ENCODE measurements around the gene ZBTB20.

DNA sequence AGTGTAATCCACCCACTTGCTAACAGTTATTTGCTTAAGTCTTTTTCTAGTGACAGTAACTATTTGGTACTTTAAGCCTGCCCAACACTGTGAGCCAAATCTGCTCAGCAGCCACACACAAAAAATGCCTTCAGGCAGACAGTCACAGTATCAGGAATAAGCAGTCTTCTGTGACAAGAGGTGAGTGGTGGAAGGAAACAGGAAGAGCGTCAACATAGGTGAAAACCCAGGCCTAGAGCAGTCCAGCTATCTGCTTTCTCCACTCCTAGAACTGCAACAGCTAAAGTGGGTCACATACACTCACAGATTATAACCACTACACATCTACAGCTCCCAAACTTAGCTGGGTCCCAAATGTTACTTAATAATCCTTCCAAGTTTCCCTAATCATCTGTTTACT, 213.7 kb downstream of the ZBTB20 start:
- TF ChIP-seq, protein P1, sequence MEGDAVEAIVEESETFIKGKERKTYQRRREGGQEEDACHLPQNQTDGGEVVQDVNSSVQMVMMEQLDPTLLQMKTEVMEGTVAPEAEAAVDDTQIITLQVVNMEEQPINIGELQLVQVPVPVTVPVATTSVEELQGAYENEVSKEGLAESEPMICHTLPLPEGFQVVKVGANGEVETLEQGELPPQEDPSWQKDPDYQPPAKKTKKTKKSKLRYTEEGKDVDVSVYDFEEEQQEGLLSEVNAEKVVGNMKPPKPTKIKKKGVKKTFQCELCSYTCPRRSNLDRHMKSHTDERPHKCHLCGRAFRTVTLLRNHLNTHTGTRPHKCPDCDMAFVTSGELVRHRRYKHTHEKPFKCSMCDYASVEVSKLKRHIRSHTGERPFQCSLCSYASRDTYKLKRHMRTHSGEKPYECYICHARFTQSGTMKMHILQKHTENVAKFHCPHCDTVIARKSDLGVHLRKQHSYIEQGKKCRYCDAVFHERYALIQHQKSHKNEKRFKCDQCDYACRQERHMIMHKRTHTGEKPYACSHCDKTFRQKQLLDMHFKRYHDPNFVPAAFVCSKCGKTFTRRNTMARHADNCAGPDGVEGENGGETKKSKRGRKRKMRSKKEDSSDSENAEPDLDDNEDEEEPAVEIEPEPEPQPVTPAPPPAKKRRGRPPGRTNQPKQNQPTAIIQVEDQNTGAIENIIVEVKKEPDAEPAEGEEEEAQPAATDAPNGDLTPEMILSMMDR (IDR thresholded peaks at IDR 0.05; ENCODE audit: insufficient read depth, low read depth, low read length): no peak
- no peak for TF ChIP-seq EZH2 (IDR thresholded peaks at IDR 0.05; ENCODE audit: insufficient read depth, low read length)
